Measurements from ENCODE around the gene GIPR. TPM values are rescaled to one million over a fixed set of nuclear protein-coding genes. Genes with fewer than 3 reads are reported as not detected.

The GIPR gene
- total and polyA plus RNA-seq, 7 donors: under 0.01 to 0.08 TPM; not detected in 5

DNA sequence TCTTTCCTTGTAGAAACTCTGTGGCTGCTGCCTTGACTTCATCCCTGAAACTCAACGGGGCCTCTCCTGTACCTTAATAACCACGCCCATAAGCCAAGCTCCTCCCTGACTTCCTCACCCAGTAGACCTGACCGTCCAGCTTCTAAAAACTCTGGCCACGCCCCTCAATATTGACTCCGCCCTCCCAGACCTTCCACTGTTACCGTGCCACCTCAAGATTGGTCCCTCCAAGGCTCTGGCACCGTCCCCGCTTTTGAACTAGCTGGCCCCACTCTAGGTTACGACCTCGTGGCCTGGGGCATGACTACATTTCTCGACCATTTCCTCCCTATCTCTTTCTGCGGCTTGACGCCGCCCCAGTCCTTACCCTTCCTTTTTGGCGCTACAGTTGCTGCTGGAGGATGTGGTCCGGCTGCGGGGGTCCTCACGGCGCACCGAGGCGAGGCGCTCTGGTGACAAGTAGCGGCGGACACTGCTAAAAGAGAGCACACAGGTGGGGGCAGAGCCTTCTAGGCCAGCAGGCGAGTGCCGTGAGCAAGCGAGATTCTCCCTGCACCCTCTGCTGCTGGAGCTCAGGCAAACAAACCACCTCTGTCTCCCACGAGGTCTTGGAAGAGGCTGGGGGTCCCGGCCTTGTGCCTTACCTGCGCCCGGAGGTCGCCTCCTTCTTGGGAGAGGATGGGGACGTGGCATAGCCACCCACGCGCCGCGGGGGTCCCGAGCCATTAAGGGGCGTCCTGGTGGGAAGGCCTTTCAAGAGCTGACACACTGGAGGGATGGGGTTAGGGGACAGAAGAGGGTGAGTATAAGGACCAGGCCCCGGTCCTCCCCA, 26.5 kb upstream of the GIPR start:
- Histone ChIP-seq H3K27ac (peak overlapping the region; percentile 72), H3K27me3 (ENCODE audit: insufficient read depth in 3 of 3, low read length in 2 of 3) (peaks cover 0 to 24% (median 0%) of the 10 kb centered on the region in 3 donors), H3K4me3 (peak overlapping the region; percentile 53), H3K36me3 (ENCODE audit: insufficient read depth in 1 of 2, low read depth in 1 of 2) (no peaks in the 10 kb centered on the region), H3K9me3 (no peaks in the 10 kb centered on the region), H3K4me1 (peaks cover 33% of the 10 kb centered on the region)
- WGBS, 3 donors: 10 to 21% (median 13%) methylated on average over 39 to 40 of the region's 40 CpGs
- intact Hi-C loops (cut with DNase I): loop anchor here (1.0 to 5.0 kb wide), 4 partner anchors 33 to 204 kb away; no protein-coding TSS in a partner anchor
- TF ChIP-seq, protein P1, sequence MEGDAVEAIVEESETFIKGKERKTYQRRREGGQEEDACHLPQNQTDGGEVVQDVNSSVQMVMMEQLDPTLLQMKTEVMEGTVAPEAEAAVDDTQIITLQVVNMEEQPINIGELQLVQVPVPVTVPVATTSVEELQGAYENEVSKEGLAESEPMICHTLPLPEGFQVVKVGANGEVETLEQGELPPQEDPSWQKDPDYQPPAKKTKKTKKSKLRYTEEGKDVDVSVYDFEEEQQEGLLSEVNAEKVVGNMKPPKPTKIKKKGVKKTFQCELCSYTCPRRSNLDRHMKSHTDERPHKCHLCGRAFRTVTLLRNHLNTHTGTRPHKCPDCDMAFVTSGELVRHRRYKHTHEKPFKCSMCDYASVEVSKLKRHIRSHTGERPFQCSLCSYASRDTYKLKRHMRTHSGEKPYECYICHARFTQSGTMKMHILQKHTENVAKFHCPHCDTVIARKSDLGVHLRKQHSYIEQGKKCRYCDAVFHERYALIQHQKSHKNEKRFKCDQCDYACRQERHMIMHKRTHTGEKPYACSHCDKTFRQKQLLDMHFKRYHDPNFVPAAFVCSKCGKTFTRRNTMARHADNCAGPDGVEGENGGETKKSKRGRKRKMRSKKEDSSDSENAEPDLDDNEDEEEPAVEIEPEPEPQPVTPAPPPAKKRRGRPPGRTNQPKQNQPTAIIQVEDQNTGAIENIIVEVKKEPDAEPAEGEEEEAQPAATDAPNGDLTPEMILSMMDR (IDR thresholded peaks at IDR 0.05): no peak
- DNase-seq: peak; percentile 75 to 82
- peak in 3 of 4 donors; percentile 14 to 20 (median 14) for ATAC-seq

DNA sequence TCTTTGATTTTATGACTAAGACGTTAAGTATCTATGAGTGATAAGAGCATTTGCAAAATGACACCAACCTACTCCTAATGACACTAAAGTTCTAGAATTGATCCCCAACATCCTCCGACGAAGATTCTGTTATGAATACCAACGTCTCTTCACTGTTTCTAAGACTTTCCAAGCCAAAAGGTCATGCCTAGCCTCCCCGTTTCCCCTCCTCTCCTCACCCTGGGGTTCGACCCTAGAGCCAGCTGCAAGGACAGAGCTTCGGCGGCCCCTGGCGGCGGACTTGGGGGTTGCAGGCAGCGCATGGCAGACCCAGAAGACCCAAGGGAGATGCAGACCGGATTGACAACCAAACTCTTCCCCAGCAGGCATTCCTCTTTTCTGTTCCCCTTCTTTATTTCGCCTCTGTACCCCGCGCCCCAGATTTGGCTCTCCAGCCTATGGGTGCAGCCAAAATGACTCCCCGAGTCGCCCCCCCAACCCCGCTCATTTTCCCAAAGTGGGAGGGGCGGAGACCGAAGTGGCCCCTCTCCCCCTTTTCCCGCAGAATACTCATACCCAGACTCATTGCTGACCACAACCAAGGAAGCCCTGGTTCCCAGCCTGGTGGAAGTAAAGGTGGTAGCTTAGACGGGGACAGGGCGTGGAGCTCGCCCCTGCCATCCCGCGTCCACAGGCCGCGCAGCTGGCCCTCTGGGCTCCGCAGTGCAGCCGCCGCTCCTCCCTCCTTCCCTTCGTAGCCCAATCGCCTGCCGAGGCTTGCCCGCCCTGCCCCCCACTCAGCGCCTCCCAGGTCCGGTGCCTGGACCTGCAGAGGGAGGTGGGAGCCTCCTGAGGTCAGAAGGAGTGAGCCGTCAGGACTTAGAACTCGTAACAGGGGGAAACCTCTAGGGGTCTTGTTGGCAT, 24.7 kb upstream of the GIPR start:
- ATAC-seq: peak; percentile 58 to 77 (median 72)
- Histone ChIP-seq H3K4me1 (peaks cover 19% of the 10 kb centered on the region), H3K27me3 (ENCODE audit: insufficient read depth in 3 of 3, low read length in 2 of 3) (peaks cover 0 to 31% (median 0%) of the 10 kb centered on the region in 3 donors), H3K27ac (no peak overlapping the region), H3K4me3 (no peak overlapping the region), H3K36me3 (ENCODE audit: insufficient read depth in 1 of 2, low read depth in 1 of 2) (no peaks in the 10 kb centered on the region), H3K9me3 (no peaks in the 10 kb centered on the region)
- TF ChIP-seq, protein P1 (IDR thresholded peaks at IDR 0.05): peak; percentile 99
- peak; percentile 83 to 91 for DNase-seq
- intact Hi-C loops (cut with DNase I): loop anchor here (1.0 to 5.0 kb wide), 4 partner anchors 34 to 206 kb away; no protein-coding TSS in a partner anchor
- WGBS, 3 donors: 10 to 12% (median 12%) methylated on average over 32 to 39 of the region's 39 CpGs

DNA sequence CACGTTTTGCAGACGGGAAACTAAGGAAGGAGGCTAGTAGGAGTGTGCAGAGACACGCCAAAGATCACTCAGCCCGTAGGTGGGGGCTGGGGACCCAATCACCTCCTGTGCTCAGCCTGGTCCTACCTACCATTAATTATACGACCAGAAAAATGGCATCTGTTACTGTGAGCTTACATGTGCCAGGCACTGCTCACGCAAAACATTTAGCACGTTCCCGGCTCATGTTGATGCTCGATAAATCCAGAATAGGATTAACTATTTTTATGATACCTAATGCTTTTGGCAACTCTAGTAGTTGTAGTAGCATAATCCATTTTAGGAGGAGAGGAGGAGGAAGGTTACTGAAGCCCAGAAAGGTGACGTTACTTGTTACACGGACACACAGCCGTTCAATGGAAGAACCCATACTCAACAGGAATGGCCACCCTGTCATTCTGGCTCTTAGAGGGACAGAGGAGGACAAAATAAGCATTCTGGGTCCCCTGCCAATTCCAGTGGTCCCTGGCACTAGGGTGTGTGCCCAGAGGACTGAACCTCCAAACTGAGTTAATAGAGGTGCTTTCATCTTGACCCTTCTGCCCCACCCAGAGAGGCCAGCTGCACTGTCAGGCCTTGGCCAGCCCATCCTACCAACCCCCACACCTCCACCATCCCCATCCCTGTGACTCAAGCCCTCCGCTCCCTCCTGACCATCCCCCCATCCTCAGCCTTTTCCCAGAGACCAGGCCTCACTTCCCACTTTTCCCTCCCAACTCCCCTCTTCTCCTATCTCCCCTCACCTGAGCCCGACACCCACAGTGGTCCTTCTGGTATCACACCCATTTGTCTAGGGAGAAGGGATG, 23.9 kb upstream of the GIPR start:
- 48 to 64% (median 53%) methylated on average over 14 of the region's 14 CpGs for WGBS, 3 donors
- Histone ChIP-seq H3K27me3 (ENCODE audit: insufficient read depth in 3 of 3, low read length in 2 of 3) (peaks cover 0 to 33% (median 0%) of the 10 kb centered on the region in 3 donors), H3K4me1 (peaks cover 16% of the 10 kb centered on the region), H3K9me3 (no peaks in the 10 kb centered on the region), H3K27ac (no peak overlapping the region), H3K36me3 (ENCODE audit: insufficient read depth in 1 of 2, low read depth in 1 of 2) (no peaks in the 10 kb centered on the region), H3K4me3 (no peak overlapping the region)
- TF ChIP-seq, protein P1 (IDR thresholded peaks at IDR 0.05): no peak
- no peak for ATAC-seq
- no peak for DNase-seq
- intact Hi-C loops (cut with DNase I): loop anchor here (1.0 to 5.0 kb wide), 4 partner anchors 35 to 207 kb away; no protein-coding TSS in a partner anchor

DNA sequence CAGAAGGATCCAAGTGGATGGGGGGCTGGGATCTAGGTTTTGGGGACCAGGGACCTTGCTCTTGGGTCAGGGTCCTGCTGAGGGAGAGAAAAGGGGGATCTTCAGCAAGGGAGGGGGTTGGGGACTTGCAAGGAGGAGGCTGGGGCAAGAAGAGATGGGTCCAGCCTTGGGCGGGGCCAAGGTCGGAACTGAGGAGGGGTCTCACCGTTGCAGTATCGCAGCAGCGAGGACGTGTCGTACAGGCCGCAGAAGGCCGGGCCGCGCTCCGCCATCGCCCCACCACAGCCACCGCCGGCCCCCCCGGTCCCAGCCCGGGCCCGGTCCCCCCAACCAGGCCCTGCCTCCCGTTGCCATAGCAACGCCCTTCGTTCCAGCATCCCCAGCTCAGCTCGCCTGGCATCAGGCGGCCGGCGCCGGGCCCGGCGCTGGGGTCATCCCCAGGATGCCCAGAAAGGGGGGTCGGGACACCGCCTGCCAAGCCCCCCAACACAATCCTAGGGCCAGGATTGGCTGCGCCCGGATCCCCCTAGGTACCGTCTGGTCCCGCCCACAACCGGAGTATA, 22.9 kb upstream of the GIPR start:
- Histone ChIP-seq H3K27me3 (ENCODE audit: insufficient read depth in 3 of 3, low read length in 2 of 3) (peaks cover 0 to 41% (median 0%) of the 10 kb centered on the region in 3 donors), H3K36me3 (ENCODE audit: insufficient read depth in 1 of 2, low read depth in 1 of 2) (no peaks in the 10 kb centered on the region), H3K4me1 (peaks cover 16% of the 10 kb centered on the region), H3K4me3 (peak overlapping the region; percentile 56), H3K27ac (no peak overlapping the region), H3K9me3 (no peaks in the 10 kb centered on the region)
- intact Hi-C loops (cut with DNase I): no loop called here
- TF ChIP-seq, protein P1 (IDR thresholded peaks at IDR 0.05): no peak
- ATAC-seq (peak in 1 of 4 donors; percentile 3), DNase-seq (peak in 1 of 2 donors; percentile 57)
- 10 to 16% (median 12%) methylated on average over 32 to 35 of the region's 35 CpGs for WGBS, 3 donors
